Measurements from ENCODE around the gene TBCK.

- TF ChIP-seq ZBTB7A (CRISPR knock-in tag; IDR thresholded peaks at IDR 0.05) (no peak), EHMT2 (IDR thresholded peaks at IDR 0.05; ENCODE audit: borderline replicate concordance, low read depth, low read length) (no peak), IKZF5 (CRISPR knock-in tag; IDR thresholded peaks at IDR 0.05) (no peak), ZNF30 (CRISPR knock-in tag; IDR thresholded peaks at IDR 0.05) (no peak), MXD4 (CRISPR knock-in tag; IDR thresholded peaks at IDR 0.05) (no peak), KDM5B (CRISPR knock-in tag; IDR thresholded peaks at IDR 0.05; ENCODE audit: borderline replicate concordance) (no peak), MXI1 (IDR thresholded peaks at IDR 0.05; ENCODE audit: borderline replicate concordance, low read depth, low read length) (no peak)
Observed at GRCh38 chr4:106080376-106080775, 235.6 kb downstream of the TBCK start.
